Natural killer cell (primary cell): ENCODE data around the gene CKLF. TPM values are rescaled to one million over a fixed set of nuclear protein-coding genes. Genes with fewer than 3 reads are reported as not detected.

ENCODE experiments used
- ATAC-seq, 3 donors: fragments of 150-1000 bp in 2 of 3; fragments of 200-7000 bp in 1 of 3; cut with Tn5 transposase; 1 replicate in 1 of 3; 2 replicates in 2 of 3; pipeline ENCODE4 v1.10.0; 2021; ENCODE audit warnings: mild to moderate bottlenecking in 2 of 3, moderate library complexity in 2 of 3
- DNase-seq, 2 donors: peaks; one replicate each; pipeline versions ENCODE4 v3.0.0 to v3.0.0-alpha.2; 2013 to 2021; ENCODE audit warnings: mixed read lengths in 1 of 2
- H3K27ac ChIP-seq: one replicate; pipeline ENCODE4 v1.5.1; 2013; ENCODE audit warnings: mild to moderate bottlenecking, low read length
- H3K27me3 ChIP-seq: one replicate; pipeline ENCODE4 v1.6.1; 2013; ENCODE audit warnings: low read length; ENCODE audit not compliant: control insufficient read depth, insufficient read depth
- H3K36me3 ChIP-seq: one replicate; pipeline ENCODE4 v1.6.1; 2013; ENCODE audit warnings: low read length; ENCODE audit not compliant: control insufficient read depth, insufficient read depth
- H3K4me1 ChIP-seq: one replicate; pipeline ENCODE4 v1.6.1; 2013; ENCODE audit warnings: low read length; ENCODE audit not compliant: control insufficient read depth, insufficient read depth
- H3K4me3 ChIP-seq: one replicate; pipeline ENCODE4 v1.5.1; 2013; ENCODE audit warnings: low read length
- H3K9me3 ChIP-seq: one replicate; pipeline ENCODE4 v1.6.1; 2013; ENCODE audit warnings: low read length; ENCODE audit not compliant: control insufficient read depth, insufficient read depth
- H3K27ac Mint-ChIP-seq, 2 donors: one replicate each; pipeline ENCODE4 v1.8.0; 2022; ENCODE audit warnings: mild to moderate bottlenecking in 2 of 2, mixed read lengths in 2 of 2, moderate library complexity in 1 of 2
- H3K27me3 Mint-ChIP-seq, 2 donors: one replicate each; pipeline ENCODE4 v1.8.0; 2022; ENCODE audit warnings: low read depth in 2 of 2, mixed read lengths in 2 of 2
- H3K36me3 Mint-ChIP-seq: one replicate; pipeline ENCODE4 v1.8.0; 2022; ENCODE audit warnings: mixed read lengths
- H3K4me1 Mint-ChIP-seq, 2 donors: one replicate each; pipeline ENCODE4 v1.8.0; 2022; ENCODE audit warnings: mixed read lengths in 2 of 2
- H3K4me3 Mint-ChIP-seq: one replicate; pipeline ENCODE4 v1.8.0; 2022; ENCODE audit warnings: mild to moderate bottlenecking, moderate library complexity, mixed read lengths
- H3K9me3 Mint-ChIP-seq, 2 donors: one replicate each; pipeline ENCODE4 v1.8.0; 2022; ENCODE audit warnings: mixed read lengths in 2 of 2
- CTCF ChIP-seq: fragments of 200-600 bp; IDR thresholded peaks from one replicate; pipeline ENCODE4 v1.8.0; 2022; ENCODE audit warnings: antibody characterized with exemption
- WGBS: methylation state at CpG from one replicate; pipeline ENCODE4 v1.1.7; 2013; ENCODE audit warnings: missing lambda C conversion rate; ENCODE audit not compliant: insufficient coverage; 5-methylcytosine and 5-hydroxymethylcytosine counted together
- intact Hi-C: fragments of 100-400 bp; cut with micrococcal nuclease; formaldehyde crosslinking; loops from one replicate; pipeline ENCODE4 v1.14.2; 2022
- total RNA-seq, 4 donors: library from RNA; stranded (reverse); fragments of 120-200 nt in 1 of 4; gene quantifications; one replicate each; pipeline versions ENCODE4 v1.2.3 to v1.2.4, GENCODE V29; 2013 to 2022

The CKLF gene
- total RNA-seq, 3 donors from 2014 or later (not counting 1 experiment from before 2014, with no cell fraction given): 48.0 to 69.7 (median 54.6) TPM

- DNase-seq: no peak
- Histone ChIP-seq H3K4me3 (no peak overlapping the region), H3K27me3 (no peaks in the 10 kb centered on the region), H3K4me1 (peaks cover 13% of the 10 kb centered on the region), H3K9me3 (no peaks in the 10 kb centered on the region), H3K36me3 (no peaks in the 10 kb centered on the region), H3K27ac (no peak overlapping the region)
- Mint-ChIP-seq H3K9me3 (no peaks in the 10 kb centered on the region), H3K27me3 (no peaks in the 10 kb centered on the region), H3K36me3 (no peaks in the 10 kb centered on the region), H3K27ac (no peak overlapping the region), H3K4me1 (peaks cover 6 to 9% of the 10 kb centered on the region in 2 donors), H3K4me3 (no peak overlapping the region)
- ATAC-seq: no peak
- WGBS: 94% methylated on average over 4 of the region's 4 CpGs
- intact Hi-C loops: no loop called here
- no peak for TF ChIP-seq CTCF
Observed at GRCh38 chr16:66507731-66508239, 44.6 kb upstream of the CKLF start.

- intact Hi-C loops: no loop called here
- no peaks in the 10 kb centered on the region for H3K9me3 Mint-ChIP-seq
- Histone ChIP-seq H3K27me3 (no peaks in the 10 kb centered on the region), H3K4me1 (peaks cover 13% of the 10 kb centered on the region), H3K4me3 (no peak overlapping the region), H3K36me3 (no peaks in the 10 kb centered on the region), H3K27ac (no peak overlapping the region), H3K9me3 (no peaks in the 10 kb centered on the region)
- 66% methylated on average over 7 of the region's 7 CpGs for WGBS
- no peak overlapping the region for H3K4me3 Mint-ChIP-seq
- DNase-seq: no peak
- no peak overlapping the region for H3K27ac Mint-ChIP-seq
- no peaks in the 10 kb centered on the region for H3K27me3 Mint-ChIP-seq
- no peaks in the 10 kb centered on the region for H3K36me3 Mint-ChIP-seq
- no peak for ATAC-seq
- TF ChIP-seq CTCF: no peak
- peaks cover 4 to 9% of the 10 kb centered on the region in 2 donors for H3K4me1 Mint-ChIP-seq
Observed at GRCh38 chr16:66508248-66508913, 44.0 kb upstream of the CKLF start.

- Mint-ChIP-seq H3K27me3 (no peaks in the 10 kb centered on the region), H3K27ac (no peak overlapping the region), H3K9me3 (no peaks in the 10 kb centered on the region), H3K4me1 (peaks cover 0 to 9% of the 10 kb centered on the region in 2 donors), H3K36me3 (no peaks in the 10 kb centered on the region), H3K4me3 (no peak overlapping the region)
- no peak overlapping the region for H3K4me3 ChIP-seq
- ATAC-seq (no peak), DNase-seq (no peak)
- WGBS: 95% methylated on average over 5 of the region's 9 CpGs
- peaks cover 13% of the 10 kb centered on the region for H3K4me1 ChIP-seq
- no peaks in the 10 kb centered on the region for H3K9me3 ChIP-seq
- TF ChIP-seq CTCF: no peak
- no peaks in the 10 kb centered on the region for H3K36me3 ChIP-seq
- intact Hi-C loops: no loop called here
- no peaks in the 10 kb centered on the region for H3K27me3 ChIP-seq
- H3K27ac ChIP-seq: no peak overlapping the region
Observed at GRCh38 chr16:66508914-66509496, 43.4 kb upstream of the CKLF start.
